K562 (cell line): ENCODE results near the gene FEM1B. TPM values are rescaled to one million over a fixed set of nuclear protein-coding genes. Genes with fewer than 3 reads are reported as not detected.

Source experiments
- ATF1 ChIP-seq, 2 experiments: fragments of 450-650 bp in 1 of 2; IDR thresholded peaks; 2 replicates each; pipeline ENCODE4 v1.6.1; 2016; ENCODE audit warnings: missing compliant biosample characterization in 1 of 2, missing genetic modification characterization in 1 of 2
- DACH1 ChIP-seq: fragments of 450-650 bp; IDR thresholded peaks from 2 replicates; pipeline ENCODE4 v1.6.1; 2018; ENCODE audit not compliant: partially characterized antibody
- RCOR1 ChIP-seq, 2 experiments: IDR thresholded peaks; 2 replicates each; pipeline ENCODE4 v1.6.1; 2012; ENCODE audit warnings: low read depth in 2 of 2, low read length in 2 of 2, borderline replicate concordance in 1 of 2, improper control_type of control experiment in 1 of 2
- SOX6 ChIP-seq: fragments of 450-650 bp; IDR thresholded peaks from 2 replicates; pipeline ENCODE4 v1.6.1; 2014; ENCODE audit warnings: mild to moderate bottlenecking
- TAL1 ChIP-seq: fragments of 450-650 bp; IDR thresholded peaks from 2 replicates; pipeline ENCODE4 v1.6.1; 2016; ENCODE audit warnings: mild to moderate bottlenecking
- TGIF2 ChIP-seq: sonication (generic); formaldehyde crosslinking; IDR thresholded peaks from 2 replicates; pipeline ENCODE4 v1.8.1; 2022; ENCODE audit warnings: mild to moderate bottlenecking, missing genetic modification reagents, moderate library complexity
- TOE1 ChIP-seq, 2 experiments: fragments of 450-650 bp in 1 of 2; sonication (generic) in 1 of 2; formaldehyde crosslinking in 1 of 2; IDR thresholded peaks; 2 replicates each; pipeline versions ENCODE4 v1.7.1 to v1.8.0; 2016 to 2022; ENCODE audit warnings: borderline replicate concordance in 2 of 2, mild to moderate bottlenecking in 2 of 2, antibody characterized with exemption in 1 of 2, inconsistent platforms in 1 of 2, low read depth in 1 of 2, missing genetic modification reagents in 1 of 2, moderate library complexity in 1 of 2
- ZNF324 ChIP-seq: fragments of 250-450 bp; sonication (Bioruptor Pico); IDR thresholded peaks from 2 replicates; pipeline ENCODE4 v1.4.0; 2020; ENCODE audit warnings: mild to moderate bottlenecking
- polyA plus RNA-seq, 8 experiments: library from polyadenylated mRNA; depleted of rRNA in 4 of 8; stranded (reverse) in 5 of 8; unstranded in 3 of 8; fragments of >200 nt; fragmentation: Nextera tagmentation in 2 of 8; fragmentation: Illumina TruSeq in 1 of 8; extraction: Ambion mirVana in 2 of 8; extraction: Trizol in 1 of 8; gene quantifications; 2 replicates each; pipeline versions ENCODE4 v1.2.1 to v1.2.3, GENCODE V29; 2011 to 2014; ENCODE audit warnings: inconsistent platforms in 1 of 8, missing spikeins in 1 of 8
- total RNA-seq, 7 experiments: library from RNA; depleted of rRNA in 6 of 7; stranded (reverse); fragments of >200 nt in 6 of 7; fragmentation: Illumina TruSeq in 2 of 7; extraction: Trizol in 2 of 7; gene quantifications; 2 replicates each; pipeline versions ENCODE4 v1.2.1 to v1.2.3, GENCODE V29; 2011 to 2021; ENCODE audit warnings: low replicate concordance in 1 of 7
- TF ChIP-seq, protein P1 (sequence below): sonication (generic); formaldehyde crosslinking; IDR thresholded peaks from 2 replicates; pipeline ENCODE4 v1.8.0; 2023; ENCODE audit warnings: mild to moderate bottlenecking, missing genetic modification reagents
- TF ChIP-seq, protein P2 (sequence below), 2 experiments: fragments of 450-650 bp; IDR thresholded peaks; 2 replicates each; pipeline ENCODE4 v1.6.1; 2018; ENCODE audit warnings: mild to moderate bottlenecking in 2 of 2, low read depth in 1 of 2; ENCODE audit not compliant: partially characterized antibody in 2 of 2
- TF ChIP-seq, protein P3 (sequence below): fragments of 450-650 bp; IDR thresholded peaks from one replicate; pipeline ENCODE4 v1.6.1; 2018; ENCODE audit warnings: mild to moderate bottlenecking, moderate library complexity; ENCODE audit not compliant: partially characterized antibody
- TF ChIP-seq, protein P4 (sequence below): fragments of 250-450 bp; sonication (Bioruptor Pico); IDR thresholded peaks from 2 replicates; pipeline ENCODE4 v1.8.0; 2022; ENCODE audit warnings: moderate library complexity, mild to moderate bottlenecking, inconsistent platforms

FEM1B gene
- total and polyA plus RNA-seq, 9 of the 15 experiments (the other 6 are each of a cell fraction or from before 2014, with no cell fraction given) = 5.9 to 61.6 (median 20.1) TPM

DNA sequence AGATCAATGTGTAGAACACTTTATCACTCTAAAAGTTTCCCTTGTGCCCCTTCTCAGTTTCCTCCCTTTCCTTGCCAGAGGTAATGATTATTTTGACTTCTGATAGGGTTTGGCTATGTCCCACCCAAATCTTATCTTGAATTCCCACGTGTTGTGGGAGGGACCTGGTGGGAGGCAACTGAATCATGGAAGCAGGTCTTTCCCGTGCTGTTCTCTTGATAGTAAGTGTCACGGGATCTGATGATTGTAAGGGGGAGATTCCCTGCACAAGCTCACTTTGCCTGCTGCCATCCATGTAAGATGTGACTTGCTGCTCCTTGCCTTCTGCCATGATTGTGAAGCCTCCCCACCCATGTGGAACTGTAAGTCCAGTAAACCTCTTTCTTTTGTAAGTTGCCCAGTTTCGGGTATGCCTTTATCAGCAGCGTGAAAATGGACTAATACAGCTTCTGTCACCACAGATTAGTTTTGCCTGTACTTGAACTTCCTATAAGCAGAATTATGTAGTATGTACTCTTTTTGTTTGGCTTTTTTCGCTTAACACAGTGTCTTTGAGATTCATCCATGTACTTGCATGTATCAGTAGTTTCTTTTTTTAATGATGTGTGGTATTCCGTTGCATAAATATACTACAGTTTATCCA lies 7.2 kb downstream of the FEM1B start (continued):
- TF ChIP-seq DACH1 = no peak
- TF ChIP-seq, protein P1, sequence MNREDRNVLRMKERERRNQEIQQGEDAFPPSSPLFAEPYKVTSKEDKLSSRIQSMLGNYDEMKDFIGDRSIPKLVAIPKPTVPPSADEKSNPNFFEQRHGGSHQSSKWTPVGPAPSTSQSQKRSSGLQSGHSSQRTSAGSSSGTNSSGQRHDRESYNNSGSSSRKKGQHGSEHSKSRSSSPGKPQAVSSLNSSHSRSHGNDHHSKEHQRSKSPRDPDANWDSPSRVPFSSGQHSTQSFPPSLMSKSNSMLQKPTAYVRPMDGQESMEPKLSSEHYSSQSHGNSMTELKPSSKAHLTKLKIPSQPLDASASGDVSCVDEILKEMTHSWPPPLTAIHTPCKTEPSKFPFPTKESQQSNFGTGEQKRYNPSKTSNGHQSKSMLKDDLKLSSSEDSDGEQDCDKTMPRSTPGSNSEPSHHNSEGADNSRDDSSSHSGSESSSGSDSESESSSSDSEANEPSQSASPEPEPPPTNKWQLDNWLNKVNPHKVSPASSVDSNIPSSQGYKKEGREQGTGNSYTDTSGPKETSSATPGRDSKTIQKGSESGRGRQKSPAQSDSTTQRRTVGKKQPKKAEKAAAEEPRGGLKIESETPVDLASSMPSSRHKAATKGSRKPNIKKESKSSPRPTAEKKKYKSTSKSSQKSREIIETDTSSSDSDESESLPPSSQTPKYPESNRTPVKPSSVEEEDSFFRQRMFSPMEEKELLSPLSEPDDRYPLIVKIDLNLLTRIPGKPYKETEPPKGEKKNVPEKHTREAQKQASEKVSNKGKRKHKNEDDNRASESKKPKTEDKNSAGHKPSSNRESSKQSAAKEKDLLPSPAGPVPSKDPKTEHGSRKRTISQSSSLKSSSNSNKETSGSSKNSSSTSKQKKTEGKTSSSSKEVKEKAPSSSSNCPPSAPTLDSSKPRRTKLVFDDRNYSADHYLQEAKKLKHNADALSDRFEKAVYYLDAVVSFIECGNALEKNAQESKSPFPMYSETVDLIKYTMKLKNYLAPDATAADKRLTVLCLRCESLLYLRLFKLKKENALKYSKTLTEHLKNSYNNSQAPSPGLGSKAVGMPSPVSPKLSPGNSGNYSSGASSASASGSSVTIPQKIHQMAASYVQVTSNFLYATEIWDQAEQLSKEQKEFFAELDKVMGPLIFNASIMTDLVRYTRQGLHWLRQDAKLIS = no peak
- TF ChIP-seq, protein P2, sequence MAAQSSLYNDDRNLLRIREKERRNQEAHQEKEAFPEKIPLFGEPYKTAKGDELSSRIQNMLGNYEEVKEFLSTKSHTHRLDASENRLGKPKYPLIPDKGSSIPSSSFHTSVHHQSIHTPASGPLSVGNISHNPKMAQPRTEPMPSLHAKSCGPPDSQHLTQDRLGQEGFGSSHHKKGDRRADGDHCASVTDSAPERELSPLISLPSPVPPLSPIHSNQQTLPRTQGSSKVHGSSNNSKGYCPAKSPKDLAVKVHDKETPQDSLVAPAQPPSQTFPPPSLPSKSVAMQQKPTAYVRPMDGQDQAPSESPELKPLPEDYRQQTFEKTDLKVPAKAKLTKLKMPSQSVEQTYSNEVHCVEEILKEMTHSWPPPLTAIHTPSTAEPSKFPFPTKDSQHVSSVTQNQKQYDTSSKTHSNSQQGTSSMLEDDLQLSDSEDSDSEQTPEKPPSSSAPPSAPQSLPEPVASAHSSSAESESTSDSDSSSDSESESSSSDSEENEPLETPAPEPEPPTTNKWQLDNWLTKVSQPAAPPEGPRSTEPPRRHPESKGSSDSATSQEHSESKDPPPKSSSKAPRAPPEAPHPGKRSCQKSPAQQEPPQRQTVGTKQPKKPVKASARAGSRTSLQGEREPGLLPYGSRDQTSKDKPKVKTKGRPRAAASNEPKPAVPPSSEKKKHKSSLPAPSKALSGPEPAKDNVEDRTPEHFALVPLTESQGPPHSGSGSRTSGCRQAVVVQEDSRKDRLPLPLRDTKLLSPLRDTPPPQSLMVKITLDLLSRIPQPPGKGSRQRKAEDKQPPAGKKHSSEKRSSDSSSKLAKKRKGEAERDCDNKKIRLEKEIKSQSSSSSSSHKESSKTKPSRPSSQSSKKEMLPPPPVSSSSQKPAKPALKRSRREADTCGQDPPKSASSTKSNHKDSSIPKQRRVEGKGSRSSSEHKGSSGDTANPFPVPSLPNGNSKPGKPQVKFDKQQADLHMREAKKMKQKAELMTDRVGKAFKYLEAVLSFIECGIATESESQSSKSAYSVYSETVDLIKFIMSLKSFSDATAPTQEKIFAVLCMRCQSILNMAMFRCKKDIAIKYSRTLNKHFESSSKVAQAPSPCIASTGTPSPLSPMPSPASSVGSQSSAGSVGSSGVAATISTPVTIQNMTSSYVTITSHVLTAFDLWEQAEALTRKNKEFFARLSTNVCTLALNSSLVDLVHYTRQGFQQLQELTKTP (IDR thresholded peaks at IDR 0.05; ENCODE audit: low read depth in 1 of 2, partially characterized antibody in 2 of 2) = no peak
- TF ChIP-seq, protein P3, sequence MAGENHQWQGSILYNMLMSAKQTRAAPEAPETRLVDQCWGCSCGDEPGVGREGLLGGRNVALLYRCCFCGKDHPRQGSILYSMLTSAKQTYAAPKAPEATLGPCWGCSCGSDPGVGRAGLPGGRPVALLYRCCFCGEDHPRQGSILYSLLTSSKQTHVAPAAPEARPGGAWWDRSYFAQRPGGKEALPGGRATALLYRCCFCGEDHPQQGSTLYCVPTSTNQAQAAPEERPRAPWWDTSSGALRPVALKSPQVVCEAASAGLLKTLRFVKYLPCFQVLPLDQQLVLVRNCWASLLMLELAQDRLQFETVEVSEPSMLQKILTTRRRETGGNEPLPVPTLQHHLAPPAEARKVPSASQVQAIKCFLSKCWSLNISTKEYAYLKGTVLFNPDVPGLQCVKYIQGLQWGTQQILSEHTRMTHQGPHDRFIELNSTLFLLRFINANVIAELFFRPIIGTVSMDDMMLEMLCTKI = no peak
- TF ChIP-seq ZNF324 (CRISPR knock-in tag) = no peak
- peak; percentile 45; the same call in 1 of the 2 replicates for TF ChIP-seq TAL1
- TF ChIP-seq, protein P4, sequence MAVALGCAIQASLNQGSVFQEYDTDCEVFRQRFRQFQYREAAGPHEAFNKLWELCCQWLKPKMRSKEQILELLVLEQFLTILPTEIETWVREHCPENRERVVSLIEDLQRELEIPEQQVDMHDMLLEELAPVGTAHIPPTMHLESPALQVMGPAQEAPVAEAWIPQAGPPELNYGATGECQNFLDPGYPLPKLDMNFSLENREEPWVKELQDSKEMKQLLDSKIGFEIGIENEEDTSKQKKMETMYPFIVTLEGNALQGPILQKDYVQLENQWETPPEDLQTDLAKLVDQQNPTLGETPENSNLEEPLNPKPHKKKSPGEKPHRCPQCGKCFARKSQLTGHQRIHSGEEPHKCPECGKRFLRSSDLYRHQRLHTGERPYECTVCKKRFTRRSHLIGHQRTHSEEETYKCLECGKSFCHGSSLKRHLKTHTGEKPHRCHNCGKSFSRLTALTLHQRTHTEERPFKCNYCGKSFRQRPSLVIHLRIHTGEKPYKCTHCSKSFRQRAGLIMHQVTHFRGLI = no peak
- 0 out of 2 replicates have a peak, but pooled peaks have one; percentile 40 for TF ChIP-seq TOE1 (IDR thresholded peaks at IDR 0.05; ENCODE audit: borderline replicate concordance)
- TF ChIP-seq TOE1 (CRISPR knock-in tag; IDR thresholded peaks at IDR 0.05; ENCODE audit: borderline replicate concordance, low read depth) = no peak
- TF ChIP-seq ATF1 (CRISPR knock-in tag; IDR thresholded peaks at IDR 0.05) = no peak
- no peak for TF ChIP-seq ATF1 (tag; IDR thresholded peaks at IDR 0.05)
- no peak for TF ChIP-seq TGIF2 (CRISPR knock-in tag)
- TF ChIP-seq SOX6 = 0 out of 2 replicates have a peak, but pooled peaks have one; percentile 9
- no peak for TF ChIP-seq RCOR1 (IDR thresholded peaks at IDR 0.05; ENCODE audit: borderline replicate concordance in 1 of 2, low read depth in 2 of 2, low read length in 2 of 2)
